GM21529 (cell line): Measurements from ENCODE around the gene PTBP2.
"Not testable (repeated sequence)": the region's sequence is repeated elsewhere in the genome, so short reads cannot be mapped to it uniquely, and the experiment has no call there.

ENCODE experiments used
- ATAC-seq: cut with Tn5 transposase; IDR thresholded peaks from one replicate; pipeline ENCODE4 v1.9.1; 2021; ENCODE audit not compliant: unreplicated experiment

Gene PTBP2

DNA sequence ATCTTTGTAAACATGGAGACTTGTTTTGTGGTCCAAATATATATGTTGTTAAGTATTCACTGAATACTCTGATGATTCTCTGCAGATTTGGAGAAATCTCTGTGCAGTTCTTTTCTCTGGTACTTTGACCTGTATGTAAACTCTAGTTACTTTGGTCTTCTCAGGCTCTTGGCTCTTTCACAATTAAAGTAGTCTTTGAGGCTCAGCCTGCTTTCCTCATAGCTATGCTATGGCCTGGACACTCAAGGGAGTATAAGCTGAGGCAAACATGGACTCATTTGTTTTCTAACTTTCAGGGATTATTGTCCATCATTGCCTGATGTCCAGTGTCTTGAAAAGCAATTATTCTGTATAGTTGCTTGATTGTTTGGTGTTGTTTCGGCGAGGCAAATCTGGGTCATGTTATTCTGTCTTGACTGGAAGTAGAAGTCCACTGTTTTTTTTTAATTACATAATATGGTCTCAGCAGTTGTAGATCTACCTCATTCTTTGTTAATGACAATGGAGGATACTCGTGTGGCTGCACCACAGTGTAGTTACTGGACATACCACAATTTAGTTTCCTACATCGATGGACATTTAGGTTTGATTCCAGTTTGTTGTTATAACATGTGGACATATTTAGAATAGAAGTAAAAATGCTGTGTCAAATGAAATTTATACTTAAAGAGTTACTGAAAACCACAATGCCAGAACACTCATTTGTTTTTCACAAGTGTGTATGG is 9.2 kb downstream of the PTBP2 start:
- no peak for ATAC-seq

DNA sequence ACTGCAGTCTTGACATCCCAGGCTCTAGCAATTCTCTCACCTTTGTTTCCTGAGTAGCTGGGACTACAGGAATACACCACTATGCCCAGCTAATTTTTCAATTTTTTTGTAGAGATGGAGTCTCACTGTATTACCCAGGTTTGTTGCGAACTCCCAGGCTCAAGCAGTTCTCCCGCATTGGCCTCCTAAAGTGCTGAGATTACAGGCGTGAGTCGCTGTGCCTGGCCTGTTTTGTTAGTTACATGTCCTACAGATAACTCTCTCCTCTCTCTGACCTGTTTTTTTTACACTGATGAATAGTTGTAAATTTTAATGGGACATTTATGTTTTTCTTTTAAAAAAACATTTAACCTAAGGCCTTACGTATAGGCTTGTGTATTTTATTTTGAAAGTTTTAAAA is 19.8 kb downstream of the PTBP2 start:
- no peak for ATAC-seq

DNA sequence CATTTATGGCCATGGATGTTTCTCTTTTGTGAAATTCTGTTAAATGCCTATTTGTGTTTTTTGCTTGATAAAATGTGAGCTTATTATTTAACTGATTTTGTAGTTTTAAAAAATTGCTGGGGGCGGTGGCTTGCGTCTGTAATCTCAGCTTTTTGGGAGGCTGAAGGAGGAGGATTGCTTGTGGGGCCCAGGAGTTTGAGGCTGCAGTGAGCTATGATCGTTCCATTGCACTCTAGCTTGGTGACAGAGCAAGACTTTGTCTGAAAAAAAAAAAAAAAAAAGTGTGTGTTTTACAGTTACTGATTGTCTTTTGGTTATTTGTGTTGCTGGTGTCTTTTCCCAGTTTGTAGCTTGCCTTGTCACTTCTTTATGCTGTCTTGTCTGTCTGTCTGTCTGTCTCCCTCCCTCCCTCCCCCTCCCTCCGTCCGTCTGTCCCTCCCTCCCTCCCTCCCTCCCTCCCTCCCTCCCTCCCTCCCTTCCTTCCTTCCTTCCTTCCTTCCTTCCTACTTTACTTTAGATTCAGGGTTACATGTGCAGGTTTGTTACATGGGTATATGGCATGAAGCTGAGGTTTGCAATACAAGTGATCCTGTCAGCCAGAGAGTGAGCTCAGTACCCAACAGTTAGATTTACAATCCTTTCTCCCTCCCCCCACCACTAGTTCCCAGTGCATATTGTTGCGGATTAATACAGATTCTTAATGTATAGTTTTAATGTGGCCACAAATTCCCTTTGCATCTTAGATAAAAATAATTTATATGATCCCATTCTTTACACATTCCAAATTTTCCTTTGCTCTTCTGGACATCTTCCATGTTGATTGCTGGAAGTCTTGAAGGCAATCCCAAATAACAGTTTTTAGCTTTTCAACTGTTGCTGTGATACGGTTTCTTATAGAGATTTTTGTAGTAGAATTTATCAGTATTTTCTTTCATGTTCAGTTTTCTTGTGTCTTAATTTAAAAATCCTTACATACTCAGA is 25.1 kb downstream of the PTBP2 start:
- ATAC-seq = no peak

DNA sequence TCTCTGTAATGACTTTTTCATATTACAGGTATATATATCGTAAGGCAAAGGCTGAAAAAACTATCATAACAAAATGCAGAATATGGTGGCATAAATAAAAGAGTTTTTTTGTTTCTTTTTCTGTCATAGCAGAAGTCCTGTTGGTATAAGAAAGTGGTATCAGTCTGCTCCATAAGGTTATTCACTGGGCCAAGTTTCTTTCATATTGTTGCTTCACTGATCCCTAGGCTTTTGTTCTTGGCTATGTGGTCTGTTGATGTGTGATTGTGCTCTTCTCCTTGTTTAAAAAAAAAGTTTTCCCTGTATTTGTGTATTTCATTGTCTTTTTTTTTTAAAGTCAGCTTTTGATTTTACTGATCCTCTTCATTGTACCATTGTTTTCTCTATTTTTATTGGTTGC is 26.0 kb downstream of the PTBP2 start:
- ATAC-seq = no peak

DNA sequence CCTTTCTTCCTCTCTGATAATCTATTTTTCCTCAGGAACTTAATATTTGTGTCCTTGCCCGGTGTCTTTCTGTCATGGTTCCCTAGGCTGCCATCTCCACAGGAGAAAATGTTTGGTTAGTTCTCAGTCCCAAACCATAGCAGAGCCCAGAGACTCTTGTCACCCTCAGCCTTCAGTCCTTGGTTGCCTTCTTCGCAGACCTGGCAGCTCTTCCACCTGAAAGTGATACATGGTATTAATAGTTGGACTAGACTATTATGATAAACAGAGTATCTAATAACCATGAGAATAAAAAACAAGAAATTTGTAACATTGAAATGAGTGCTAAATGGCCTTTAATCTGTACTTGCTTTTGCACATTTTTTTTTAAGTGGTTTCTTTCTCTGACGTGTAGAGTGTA is 26.5 kb downstream of the PTBP2 start:
- ATAC-seq = no peak

DNA sequence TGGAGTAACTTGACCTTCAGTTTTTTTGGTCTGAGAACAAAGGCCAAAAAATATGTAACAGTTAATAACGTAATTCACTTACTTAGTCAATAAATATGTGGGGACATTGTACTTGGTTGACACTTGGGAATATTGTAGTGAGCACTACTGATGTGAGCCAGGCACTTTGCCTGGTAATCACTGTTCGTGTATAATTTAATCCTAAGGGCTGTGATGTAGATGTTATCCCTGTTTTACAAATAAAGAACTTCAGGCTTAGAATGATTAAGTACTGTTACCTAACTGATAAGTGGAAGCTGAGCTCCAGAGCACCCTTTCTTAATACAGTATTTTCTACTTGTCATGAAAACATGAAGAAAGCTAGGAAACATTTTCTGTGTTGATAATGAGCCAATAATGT is 28.0 kb downstream of the PTBP2 start:
- no peak for ATAC-seq

DNA sequence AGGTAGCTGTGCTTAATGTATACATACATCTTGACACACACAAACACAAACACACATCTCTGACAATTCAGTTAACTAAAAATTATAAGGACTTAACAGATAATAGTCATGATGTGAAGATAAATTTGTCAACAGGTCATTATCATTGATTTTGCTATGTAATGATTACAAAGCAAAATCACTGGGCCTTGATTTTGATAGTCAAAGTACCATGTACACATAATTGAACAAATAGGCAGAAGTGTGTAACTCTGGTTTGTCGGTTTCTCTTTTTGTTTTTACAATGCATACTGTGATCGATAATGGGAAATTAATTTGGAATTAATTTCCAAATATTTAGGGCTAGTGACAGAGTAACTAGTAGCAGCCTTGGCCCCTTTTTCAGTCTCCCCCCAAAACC is 30.8 kb downstream of the PTBP2 start:
- no peak for ATAC-seq

DNA sequence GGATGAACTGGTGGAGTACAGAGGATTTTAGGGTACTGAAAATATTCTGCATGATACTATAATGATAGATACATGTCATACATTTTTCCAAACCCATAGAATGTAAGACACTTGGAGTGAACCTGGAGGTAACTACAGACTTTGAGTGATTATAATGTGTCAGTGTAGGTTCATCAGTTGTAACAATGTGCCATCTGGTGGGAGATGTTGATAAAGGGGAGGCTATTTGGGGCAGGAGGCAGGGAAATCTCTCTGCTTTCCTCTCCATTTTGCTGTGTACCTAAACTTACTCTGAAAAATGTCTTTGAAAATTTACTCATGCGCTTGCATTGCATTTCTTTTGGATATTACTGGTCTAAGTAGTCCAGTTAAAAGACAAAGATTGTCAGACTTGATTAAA is 35.2 kb downstream of the PTBP2 start:
- no peak for ATAC-seq

DNA sequence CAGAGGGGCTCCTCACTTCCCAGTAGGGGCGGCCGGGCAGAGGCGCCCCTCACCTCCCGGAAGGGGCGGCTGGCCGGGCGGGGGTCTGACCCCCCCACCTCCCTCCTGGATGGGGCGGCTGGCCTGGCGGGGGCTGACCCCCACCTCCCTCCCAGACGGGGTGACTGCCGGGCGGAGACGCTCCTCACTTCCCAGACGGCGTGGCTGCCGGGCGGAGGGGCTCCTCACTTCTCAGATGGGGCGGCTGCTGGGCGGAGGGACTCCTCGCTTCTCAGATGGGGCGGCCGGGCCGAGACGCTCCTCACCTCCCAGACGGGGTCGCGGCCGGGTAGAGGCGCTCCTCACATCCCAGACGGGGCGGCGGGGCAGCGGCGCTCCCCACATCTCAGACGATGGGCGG is 41.0 kb downstream of the PTBP2 start:
- not testable (repeated sequence) for ATAC-seq

DNA sequence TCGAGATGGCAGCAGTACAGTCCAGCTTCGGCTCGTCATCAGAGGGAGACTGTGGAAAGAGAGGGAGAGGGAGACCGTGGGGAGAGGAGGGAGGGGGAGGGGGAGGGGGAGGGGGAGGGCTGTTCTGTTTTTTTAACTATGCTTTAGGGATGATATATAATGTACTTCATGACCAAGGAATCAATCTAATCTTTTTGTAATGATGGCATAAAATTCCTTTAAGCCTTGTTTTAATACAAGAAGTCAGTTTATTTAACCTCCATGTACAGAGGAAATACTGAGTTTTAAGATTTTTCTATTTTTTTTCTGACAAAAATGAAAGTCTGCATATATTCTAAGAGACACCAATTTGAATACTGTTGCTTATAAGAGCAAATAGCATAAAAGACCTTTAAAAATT is 41.9 kb downstream of the PTBP2 start:
- ATAC-seq = no peak

DNA sequence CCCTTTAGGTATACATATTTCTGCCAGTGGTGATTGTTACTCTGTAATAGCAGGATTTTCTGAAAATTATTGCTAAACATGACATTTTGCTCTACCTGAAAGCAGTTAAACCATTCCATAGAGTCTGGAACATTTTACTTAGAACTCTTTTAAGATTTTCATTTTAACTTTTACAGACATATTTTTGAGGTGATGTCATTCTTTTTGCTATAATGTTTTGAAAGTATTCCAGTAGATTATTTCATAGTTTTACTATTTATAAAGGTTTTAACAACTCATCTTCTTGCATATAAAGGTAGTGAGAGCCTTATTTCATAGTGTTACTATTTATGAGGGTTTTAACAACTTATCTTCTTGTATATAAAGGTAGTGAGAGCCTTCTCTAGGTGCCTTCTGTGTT is 42.9 kb downstream of the PTBP2 start:
- no peak for ATAC-seq

DNA sequence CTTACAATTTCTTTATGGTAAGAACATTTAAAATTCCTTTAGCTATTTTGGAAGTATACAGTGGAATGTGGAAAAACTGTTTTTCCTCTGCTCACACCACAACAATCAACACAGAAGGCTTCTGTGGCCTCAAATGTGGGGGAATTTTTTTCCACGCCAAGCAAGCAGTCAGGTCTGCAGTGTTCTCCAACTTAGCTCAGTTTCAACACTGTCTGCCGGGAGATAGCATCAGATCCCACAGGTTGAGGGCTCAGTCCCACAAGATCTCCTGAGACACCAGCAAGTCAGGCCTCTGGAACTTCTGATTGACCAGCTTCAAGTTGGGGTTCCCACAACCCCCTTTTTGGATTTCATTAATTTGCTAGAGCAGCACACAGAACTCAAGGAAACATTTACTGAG is 50.3 kb downstream of the PTBP2 start:
- ATAC-seq = no peak

DNA sequence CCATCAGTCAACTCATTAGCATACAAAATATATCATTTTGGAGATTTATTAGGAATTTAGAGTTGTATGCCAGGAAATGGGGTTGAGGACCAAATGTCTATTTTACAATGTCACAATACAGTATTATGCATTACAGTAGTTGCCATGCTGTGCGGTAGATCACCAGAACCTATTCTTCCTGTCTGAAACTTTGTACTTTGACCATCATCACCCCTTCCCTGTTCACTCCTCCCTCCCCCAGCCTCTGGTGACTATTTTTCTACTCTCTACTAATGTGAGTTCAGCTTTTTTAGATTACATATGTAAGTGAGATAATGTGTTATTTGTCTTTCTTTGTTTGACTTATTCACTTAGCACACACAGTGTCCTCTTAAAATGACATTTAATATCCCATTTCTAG is 50.8 kb downstream of the PTBP2 start:
- no peak for ATAC-seq

DNA sequence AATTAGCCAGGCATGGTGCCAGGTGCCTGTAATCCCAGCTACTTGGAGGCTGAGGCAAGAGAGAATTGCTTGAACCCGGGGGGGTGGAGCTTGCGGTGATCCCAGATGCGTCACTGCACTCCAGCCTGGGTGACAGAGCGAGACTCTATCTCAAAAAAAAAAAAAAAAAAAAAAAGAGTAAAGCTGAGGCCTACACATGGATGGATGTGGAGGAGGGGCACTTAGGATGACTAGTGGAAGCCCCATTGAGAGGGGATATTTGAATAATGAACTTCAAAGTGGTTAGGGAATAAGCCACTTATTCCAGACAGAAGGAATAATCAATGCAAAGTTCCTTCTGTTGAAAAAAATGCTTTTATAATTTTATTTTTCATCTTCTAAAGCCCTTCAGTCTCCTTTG is 51.4 kb downstream of the PTBP2 start:
- no peak for ATAC-seq

DNA sequence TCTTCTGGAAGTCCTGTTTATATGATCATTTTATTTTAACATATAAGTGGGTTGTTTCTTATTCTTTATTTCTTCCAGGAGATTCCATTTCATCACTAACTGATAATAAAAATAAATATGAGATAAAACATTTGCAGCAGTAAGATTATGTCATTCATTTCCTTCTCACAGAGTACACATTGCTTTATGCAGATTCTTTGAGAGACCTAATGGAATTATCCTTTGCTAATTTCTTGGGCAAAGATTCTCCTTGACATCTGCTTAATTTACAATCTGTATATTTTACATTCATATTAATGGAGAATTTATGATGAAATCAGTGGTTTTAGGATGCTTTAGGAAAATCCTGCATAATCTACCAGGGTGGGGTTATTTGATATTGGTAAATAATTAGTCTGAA is 60.6 kb downstream of the PTBP2 start:
- no peak for ATAC-seq

DNA sequence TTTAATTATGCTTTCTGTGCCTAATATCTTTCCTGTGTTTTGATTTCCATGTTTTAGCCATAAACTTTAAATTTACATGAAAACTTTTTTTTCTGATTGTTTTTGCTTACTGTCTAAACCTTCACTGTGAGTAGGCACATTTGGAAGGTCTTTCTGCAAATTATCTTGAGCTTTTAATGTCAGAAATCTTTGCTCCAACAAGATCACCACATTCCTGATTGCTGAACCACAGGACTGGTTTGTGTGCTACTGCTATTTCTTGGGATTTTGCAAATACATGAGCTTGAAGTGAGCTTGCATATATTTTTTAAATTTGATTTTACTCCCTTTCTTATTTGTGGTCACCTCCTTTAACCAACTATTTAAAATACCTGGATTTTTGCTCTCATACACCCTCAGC is 61.3 kb downstream of the PTBP2 start:
- ATAC-seq = no peak

DNA sequence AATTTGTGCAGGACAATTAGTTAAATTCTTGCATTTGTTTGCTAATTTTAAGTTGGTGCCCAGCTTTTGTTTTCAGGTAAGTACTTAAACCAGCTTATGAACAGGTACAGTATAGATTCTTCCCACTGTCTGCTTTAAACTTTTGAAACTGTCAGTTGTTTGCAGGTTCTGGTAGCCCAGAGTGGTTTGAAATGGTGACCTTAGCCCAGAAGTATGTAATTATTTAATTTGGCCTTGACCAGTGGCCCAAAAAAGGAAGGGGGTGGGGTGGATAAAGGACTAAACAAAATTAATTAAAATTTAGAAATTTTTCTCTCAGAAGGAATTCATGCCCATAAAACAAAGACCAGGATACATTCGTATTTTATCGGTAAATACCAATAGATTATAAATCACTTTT is 69.0 kb downstream of the PTBP2 start:
- no peak for ATAC-seq

DNA sequence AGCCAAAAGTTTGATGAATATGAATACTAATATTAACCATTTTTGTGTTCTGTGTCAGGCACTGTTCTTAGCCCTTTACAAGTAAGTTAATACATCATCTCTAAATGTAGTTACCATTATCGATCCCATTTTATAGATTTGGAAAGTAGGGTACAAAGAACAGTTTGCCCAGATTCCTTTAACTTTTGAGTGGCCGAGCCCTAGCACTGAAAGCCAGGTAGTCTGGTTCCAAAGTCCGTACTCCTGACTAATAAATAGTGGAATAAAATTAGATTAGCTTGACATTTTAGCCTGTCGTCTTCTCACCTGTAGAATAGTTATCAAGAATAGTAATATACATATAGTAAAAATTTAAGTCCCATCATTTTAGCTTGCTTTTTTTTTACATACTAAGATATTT is 70.6 kb downstream of the PTBP2 start:
- no peak for ATAC-seq

DNA sequence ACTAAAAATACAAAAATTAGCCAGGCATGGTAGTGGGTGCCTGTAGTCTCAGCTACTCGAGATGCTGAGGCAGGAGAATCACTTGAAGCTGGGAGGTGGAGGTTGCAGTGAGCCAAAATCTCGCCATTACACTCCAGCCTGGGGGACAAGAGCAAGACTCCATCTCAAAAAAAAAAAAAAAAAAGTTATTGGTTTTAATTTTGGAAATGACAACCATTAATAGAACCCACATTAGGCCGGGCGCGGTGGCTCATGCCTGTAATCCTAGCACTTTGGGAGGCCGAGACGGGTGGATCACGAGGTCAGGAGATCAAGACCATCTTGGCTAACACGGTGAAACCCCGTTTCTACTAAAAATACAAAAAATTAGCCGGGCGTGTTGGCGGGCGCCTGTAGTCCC is 80.1 kb downstream of the PTBP2 start:
- not testable (repeated sequence) for ATAC-seq

DNA sequence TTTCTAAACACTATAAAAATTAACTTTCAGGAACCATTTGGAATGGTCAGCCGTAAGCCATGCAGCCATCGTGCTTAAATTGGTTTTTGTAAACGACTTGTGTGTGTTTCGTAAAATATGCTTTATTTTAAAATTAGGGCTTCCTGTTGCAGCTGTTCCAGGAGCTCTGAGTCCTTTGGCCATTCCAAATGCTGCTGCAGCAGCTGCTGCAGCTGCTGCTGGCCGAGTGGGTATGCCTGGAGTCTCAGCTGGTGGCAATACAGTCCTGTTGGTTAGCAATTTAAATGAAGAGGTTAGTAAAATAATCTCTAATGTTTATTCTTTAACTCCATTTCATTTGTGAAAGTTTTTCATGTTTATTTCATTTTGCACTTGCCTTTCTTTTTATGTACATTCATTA is 83.1 kb downstream of the PTBP2 start:
- no peak for ATAC-seq

DNA sequence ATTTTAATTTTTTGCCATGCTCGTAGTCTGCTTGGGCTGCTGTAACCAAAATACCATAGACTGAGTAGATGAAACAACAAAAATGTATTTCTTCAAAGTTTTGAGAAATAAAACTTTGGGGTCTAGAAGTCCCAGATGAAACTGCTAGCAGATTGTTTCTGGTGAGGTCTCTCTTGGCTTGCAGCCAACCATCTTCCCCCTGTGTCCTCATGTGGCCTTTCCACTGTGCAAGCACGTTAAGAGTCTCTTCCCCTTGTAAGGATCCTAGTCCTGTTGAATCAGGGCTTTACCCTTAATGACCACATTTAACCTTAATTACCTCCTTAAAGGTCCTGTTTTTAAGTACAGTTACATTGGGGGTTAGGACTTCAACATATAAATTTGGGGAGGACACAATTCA is 86.6 kb downstream of the PTBP2 start:
- ATAC-seq = no peak

DNA sequence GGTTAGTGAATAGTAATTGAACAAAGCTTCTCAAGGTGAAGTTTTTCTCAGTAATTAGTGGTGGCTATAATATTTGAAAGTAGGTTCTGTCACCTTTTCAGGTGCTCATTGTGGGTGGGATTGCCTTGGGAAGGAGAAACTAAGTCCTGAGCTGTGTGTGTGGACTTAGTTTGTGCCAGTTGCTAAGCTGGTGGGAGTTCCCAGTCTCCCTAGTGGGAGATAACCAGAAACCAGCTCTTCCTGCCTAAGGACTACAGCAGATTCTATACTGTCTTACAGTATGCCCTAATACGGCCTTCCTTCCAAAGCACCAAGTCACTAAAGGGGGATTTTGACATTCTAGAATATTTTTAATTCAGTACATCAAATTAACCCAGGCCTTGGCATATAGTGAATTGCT is 94.3 kb downstream of the PTBP2 start:
- no peak for ATAC-seq
